HG03095 (cell line): ENCODE measurements around the gene TTC34.

Experiments
- ATAC-seq: cut with Tn5 transposase; IDR thresholded peaks from one replicate; pipeline ENCODE4 v1.9.1; 2021; ENCODE audit warnings: moderate library complexity; ENCODE audit not compliant: unreplicated experiment

The TTC34 gene

GRCh38 chr1:2829846-2830615 is 28.5 kb upstream of the TTC34 start:
- ATAC-seq = no peak

DNA sequence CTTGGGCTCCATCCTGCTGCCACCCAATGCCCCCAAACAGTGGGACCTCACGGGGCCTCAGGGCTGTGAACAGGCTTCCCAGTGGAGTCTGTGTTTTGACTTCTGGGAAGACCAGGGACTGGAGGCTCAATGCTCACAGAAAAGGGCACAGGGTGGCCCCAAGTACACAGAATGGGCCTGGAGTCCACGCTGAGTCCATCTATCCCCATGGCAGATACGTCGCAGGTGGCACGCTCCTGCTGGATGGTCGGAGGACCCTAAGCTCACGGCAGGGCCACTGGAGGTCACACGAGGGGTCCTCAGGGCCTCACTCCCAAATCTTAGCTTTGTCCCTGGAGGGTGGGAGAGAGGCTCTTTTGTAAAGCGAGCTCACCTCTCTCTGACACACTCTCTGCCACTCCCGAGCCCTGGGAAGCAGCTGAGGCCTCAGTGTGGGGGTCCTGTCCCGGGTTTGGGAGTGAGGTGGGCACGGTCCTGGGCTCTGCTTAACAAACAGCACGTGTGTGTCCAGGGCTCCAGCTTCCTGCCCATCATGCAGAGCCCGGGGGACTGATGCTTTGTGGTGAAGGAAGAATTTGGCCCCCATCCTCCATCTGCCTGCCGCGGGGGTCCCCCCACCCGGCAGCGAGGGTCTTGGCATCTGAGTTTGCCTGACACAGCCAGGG is 27.2 kb upstream of the TTC34 start:
- no peak for ATAC-seq

DNA sequence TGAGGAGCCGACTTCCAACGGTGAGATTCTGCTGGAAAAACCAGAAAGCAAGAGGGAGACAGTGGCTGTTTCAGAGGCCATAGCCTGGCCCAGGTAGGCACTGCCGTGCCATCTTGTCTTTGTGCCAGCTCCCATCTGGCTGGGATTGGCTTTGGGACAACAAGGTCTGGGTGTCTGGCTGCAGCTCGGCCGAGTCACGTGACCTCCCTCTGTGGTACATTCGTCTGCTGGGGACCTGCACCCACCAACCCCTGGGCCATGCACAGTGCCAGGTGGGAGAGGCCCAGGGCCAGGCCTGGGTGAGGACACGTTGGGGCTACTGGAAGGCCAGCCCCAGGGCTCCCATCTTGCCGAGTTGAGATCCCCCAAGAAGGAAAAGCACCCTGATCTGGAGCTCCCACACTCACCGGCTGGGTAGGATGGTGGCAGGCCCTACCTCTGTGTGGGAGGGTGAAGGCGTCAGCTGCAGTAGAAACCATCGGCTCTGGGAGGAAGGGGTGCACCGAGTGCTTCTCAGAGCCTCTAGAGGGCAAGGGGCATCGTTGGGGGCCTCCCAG is 25.3 kb upstream of the TTC34 start:
- ATAC-seq = no peak

- ATAC-seq = no peak
Observed at GRCh38 chr1:2826316-2826715, 24.8 kb upstream of the TTC34 start.

GRCh38 chr1:2825487-2826189 is 24.1 kb upstream of the TTC34 start:
- no peak for ATAC-seq

DNA sequence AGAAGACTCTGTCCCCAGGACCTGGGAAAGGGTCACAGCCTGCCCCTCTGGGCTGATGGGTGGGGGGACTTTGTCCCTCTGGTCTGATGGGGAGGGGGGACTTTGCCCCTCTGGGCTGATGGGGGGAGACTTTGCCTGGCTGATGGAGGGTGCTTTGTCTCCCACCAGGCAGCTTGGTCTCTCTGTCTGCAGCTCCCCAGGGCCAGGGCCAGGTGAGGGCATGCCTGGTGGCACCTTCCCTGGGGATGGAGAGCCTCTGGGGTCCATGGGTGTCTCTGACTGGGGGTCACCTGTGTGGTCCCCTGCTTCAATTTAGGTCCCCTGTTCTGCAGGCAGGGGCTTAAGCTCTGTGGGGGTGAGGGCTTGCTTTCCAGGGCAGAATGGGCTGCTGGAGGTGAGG is 23.5 kb upstream of the TTC34 start:
- no peak for ATAC-seq

GRCh38 chr1:2823921-2824610 is 22.6 kb upstream of the TTC34 start:
- ATAC-seq = no peak

- ATAC-seq = no peak
Observed at GRCh38 chr1:2822621-2823145, 21.2 kb upstream of the TTC34 start.

DNA sequence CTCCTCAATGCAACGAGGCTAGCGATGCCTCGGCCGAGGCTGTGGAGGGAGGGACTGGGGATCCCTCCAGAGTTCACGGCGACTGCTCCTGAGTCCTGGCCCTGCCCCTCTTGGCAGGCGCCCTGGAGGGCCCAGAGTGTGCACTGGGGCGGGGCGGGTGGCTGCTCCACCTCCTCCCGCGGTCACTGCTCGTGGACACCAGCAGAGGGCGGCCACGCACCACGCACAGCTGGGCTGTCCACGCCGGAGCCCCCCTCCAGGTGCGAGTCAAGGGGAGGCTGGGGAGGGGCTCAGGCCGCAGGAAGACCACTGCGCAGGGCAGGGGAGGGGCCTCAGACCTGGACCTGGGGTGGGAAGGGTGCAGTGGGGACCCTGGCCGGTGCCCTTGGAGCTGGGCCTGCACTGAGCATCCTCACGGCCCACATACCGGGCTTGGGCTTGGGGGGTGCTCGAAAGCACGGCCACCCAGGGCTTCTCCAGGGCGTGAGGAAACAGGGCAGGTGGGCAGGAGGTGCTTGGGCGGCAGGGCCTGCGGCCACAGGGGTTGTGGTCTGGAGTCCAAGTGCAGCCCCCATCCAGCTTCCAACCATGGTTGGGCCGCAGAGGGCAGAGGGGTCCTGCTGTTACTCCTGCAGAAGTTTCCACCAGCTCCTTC is 20.6 kb upstream of the TTC34 start:
- no peak for ATAC-seq

DNA sequence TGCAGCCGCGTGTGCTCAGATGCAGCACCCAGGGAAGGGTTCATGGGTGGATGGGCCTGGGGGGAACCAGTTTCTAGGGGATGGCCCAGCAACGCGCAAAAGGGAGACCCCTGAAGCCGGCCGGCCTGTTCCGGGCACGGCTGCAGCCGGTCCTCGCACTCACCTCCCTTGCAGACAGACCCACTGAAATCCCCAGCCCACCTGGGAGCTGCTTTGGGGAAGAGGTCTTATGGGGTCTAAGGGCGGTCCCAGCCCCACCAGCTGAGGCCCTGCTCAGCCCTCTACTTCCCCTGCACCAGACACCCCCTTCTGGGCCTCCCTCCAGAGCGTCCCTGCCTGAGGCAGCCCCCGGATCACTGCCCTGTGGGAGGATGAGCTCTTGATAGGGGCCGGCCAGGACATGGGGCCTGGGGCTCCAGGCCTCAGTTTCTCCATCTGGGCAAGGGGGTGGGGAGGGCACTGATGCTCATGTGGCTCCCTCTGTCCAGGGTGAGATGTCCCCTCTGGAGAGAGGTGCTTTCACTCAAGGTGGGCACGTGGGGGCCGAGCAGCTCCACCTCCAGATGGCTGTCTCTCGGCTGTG is 20.0 kb upstream of the TTC34 start:
- ATAC-seq = no peak

DNA sequence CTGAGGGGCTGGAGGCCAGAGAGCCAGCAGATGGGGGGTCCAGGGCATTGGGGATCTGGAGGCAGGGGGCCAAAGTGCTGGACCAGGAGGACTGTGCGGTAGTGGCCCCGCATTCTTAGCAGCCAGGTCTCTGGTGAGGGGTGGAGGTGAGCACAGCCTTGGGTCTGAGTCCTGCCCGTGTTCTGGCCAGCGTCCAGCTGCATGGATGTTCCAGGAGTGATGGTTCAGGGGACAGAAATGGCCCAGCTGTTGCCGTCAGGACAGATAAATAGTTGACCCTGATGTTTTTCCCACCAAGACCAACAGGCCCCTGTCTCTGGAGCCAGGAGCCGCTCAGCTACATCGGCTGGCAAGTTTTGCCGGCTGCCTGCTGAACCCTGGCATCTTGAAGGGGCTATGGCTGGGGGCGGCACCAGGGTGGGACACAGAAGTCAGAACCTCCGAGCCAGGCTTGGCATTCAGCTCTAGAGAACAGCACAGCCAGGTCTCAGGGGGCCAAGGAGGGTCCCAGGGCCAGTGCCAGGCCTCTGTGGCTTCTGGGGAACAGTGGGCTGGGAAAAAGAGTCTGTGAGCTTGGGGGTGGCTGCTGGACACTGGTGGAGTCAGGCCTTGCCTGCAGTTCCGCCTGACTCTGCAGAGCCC is 19.4 kb upstream of the TTC34 start:
- no peak for ATAC-seq

- no peak for ATAC-seq
Observed at GRCh38 chr1:2819831-2820730, 18.6 kb upstream of the TTC34 start.

GRCh38 chr1:2819429-2819828 is 17.9 kb upstream of the TTC34 start:
- ATAC-seq = no peak

GRCh38 chr1:2817784-2818564 is 16.5 kb upstream of the TTC34 start:
- no peak for ATAC-seq

- ATAC-seq = no peak
Observed at GRCh38 chr1:2816786-2817185, 15.3 kb upstream of the TTC34 start.

GRCh38 chr1:2815551-2815950 is 14.1 kb upstream of the TTC34 start:
- ATAC-seq = no peak

DNA sequence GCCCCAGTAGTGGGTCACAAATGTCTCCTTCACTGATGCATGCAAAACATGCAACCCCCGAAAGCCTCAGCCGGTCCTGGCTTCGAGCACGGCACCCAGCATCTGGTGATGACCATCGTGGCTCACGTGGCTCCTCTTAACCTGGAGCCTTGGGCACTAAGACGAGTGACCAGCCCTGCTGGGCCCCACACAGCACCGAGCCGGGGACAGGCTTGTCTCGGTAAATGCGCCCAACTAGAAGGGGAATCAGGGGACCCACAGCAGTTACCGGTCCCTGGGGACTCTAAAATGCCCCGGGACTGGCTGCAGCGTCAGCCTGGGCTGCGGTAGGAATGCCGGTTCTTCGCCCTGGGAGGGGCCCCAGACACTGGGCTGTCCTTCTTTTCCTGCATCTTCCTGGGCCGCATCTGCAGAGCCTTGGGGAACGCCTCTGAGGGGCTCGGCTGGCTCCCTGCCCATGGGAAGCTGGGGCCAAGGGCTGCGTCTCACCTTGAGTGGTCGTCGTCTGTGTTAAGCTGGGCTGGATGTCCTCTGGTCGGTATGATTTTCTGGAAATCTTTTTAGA is 13.1 kb upstream of the TTC34 start:
- no peak for ATAC-seq
